Hematopoietic multipotent progenitor cell (in vitro differentiated cells): Measurements from ENCODE around the gene TMLHE. TPM values are rescaled to one million over a fixed set of nuclear protein-coding genes. Genes with fewer than 3 reads are reported as not detected.
"Not testable (repeated sequence)": the region's sequence is repeated elsewhere in the genome, so short reads cannot be mapped to it uniquely, and the experiment has no call there.

Experiments
- DNase-seq, 3 donors: peaks; one replicate each; pipeline ENCODE4 v3.0.0-alpha.2; 2011 to 2015; ENCODE audit warnings: low read depth in 2 of 3, low spot score in 2 of 3
- small RNA-seq: library from RNA; depleted of rRNA; stranded (forward); fragments of <200 nt; gene quantifications from one replicate; pipeline ENCODE3, GENCODE V24; 2012
- total RNA-seq: library from RNA; depleted of rRNA; stranded (reverse); fragments of >200 nt; gene quantifications from one replicate; pipeline ENCODE4 v1.2.3, GENCODE V29; 2012

Gene TMLHE
- total RNA-seq, 1 donor: 26.7 TPM

DNA sequence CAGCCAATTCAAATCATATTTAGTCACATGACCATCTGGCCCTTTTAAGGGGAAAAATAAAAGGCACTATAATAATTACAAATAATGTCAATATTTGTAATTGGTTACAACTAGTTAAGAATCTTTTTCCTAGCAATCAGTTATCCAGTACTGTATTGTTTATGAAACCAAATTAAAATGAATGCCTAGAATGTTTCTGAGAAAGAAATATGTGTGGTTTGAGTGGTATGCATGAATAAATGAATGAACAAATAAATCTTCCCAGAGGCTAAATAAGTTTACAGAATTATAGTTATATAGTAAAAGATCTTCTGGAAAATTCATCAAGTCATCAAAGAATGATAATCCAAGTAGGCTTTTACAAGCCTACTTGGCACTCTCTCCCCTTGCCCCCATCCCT, 98.5 kb downstream of the TMLHE start:
- no peak for DNase-seq

DNA sequence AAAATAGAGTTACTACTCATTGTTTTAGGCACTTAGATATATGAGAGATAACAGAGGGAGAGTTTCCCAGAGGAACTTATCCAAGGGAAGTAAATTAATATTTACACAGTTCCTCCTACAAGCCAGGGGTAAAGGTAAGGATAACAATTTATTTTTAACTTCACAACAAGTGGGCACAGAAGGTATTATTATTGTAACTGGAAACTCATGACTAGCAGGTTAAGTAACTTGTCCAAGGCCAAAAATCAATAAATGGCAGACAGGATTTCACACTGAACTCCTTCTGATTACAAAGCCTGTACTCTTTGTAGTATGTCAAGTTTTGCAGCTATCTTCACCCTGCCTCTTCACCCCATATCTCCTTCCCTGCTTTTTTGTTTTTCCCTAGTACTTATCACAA, 107.5 kb downstream of the TMLHE start:
- no peak for DNase-seq

DNA sequence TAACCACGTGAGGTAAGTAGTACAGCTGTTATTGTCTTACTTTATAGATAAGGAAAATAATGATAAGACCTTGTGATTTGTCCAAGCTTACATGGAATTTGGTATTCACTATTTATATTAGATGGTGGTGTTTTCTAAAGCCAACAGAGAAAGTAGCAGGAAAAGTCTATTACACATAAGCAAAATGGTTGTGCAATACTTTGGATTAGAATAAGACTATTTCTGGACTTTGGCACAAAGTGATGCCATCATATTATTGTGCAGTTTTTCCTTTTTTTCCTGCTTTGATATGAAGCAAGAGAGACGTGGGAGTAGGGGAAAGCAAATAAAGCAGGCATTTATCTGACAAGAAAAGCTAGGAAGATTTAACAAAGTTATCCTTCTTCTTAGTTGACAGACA, 117.6 kb downstream of the TMLHE start:
- DNase-seq: not testable (repeated sequence)

DNA sequence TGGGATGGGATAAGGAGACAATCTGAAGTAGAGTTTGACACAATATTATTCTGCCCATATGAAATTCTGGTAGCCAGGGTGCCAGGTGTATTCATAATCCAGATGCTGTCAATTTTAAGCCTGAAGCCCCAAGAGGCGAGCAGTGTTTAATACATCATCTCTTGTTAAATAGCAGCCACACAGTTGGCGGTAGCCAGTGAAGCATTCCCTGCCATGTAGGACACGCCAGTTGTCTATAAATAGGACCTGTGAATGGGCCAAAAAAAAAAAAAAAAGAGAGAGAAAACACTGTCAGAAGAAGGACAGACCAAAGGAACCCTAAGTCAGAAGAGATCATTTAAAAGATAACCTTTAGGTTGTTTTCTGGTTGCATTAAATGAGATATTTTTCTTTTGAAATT, 121.3 kb downstream of the TMLHE start:
- not testable (repeated sequence) for DNase-seq

DNA sequence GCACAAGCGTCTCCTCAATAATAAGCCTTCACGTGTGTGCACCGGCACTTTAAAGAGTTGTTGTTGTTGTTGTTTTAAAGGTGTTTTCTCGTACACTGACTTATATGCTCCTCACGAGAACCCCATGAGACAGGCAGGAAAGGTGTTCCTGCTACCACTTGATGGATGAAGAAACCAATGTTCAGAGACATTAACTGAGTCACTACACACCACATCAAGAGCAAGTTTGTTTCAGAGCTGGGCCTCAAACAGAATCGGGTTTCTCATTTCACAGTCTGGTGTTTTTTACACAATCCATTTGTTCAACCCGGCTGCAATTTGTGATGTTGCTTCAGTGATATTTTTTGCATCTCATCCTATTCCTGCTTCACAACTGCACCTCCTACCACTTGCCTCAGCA, 135.6 kb downstream of the TMLHE start:
- not testable (repeated sequence) for DNase-seq

DNA sequence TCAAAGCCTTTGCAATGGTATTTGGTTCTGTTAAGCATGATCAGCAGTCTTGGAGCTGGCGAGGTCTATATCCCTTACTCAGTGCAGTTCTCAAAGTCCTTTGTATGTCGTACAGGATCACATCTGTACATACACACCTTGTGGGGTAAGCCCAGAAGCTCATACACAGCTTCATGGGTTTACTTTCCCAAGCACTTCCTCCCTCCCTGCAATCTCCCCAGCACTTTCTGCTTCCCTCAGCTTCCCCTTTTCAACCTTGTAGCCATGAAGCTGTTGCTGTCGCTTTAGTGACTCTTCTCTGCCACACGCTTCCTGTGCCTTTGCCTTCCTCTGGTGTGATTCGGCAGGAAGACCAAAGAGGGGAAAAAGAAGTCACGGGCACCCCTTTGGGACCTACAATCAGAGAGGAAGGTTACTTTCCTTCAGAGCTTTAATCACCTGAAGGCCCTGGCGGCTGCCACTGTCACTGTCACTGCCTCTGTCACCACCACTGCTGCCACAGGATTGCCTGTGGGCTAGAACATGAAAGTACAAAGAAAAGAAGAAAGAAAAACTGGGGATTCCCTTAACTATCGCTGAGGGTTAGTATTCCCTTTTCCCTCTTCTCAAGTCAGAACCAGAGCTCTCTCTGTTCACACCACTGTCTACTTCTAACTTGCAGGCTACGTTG, 146.3 kb downstream of the TMLHE start:
- DNase-seq: not testable (repeated sequence)

DNA sequence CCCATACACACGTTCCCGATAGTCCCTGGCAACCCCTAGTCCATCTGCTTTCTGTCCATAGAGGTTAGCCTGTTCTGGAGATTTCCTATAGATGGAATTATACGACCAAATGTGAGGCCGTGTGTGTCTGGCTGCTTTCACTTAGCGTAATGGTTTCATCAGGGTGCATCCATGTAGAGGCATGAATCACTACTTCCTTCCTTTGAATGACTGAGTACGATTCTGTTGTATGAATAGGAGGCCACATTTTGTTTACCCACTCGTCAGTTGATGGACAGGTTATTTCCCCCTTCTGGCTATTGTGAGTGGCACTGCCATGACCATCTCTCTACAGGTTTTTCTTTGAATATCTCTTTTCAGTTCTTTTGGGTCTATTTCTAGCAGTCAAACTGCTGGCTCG, 152.3 kb downstream of the TMLHE start:
- not testable (repeated sequence) for DNase-seq

DNA sequence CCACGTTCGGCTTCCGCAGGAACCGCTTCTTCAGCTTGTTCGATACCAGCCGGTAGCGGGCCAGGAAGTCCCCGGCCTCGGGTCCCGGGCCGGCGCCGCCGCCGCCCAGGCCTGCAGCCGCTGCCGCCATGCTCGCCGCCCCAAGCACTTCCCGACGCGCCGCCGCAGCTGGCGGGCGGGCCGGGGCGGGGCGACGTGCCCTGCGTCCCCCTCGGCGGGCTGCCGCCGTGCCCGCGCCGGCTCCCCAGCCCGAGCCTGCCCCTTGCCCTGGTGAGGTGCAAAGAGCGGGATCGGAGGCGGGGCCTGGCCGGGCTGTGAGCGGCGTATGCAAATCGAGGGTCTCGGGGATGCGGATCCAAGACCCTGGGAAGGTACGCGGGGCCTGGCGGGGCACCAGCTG, 154.3 kb downstream of the TMLHE start, which contains the start of gene F8A3:
Gene F8A3 (minus strand): TSS at position 150 of the 400 bp plus-strand sequence. CDS start 20 bp downstream, at position 130.
- DNase-seq: not testable (repeated sequence)

DNA sequence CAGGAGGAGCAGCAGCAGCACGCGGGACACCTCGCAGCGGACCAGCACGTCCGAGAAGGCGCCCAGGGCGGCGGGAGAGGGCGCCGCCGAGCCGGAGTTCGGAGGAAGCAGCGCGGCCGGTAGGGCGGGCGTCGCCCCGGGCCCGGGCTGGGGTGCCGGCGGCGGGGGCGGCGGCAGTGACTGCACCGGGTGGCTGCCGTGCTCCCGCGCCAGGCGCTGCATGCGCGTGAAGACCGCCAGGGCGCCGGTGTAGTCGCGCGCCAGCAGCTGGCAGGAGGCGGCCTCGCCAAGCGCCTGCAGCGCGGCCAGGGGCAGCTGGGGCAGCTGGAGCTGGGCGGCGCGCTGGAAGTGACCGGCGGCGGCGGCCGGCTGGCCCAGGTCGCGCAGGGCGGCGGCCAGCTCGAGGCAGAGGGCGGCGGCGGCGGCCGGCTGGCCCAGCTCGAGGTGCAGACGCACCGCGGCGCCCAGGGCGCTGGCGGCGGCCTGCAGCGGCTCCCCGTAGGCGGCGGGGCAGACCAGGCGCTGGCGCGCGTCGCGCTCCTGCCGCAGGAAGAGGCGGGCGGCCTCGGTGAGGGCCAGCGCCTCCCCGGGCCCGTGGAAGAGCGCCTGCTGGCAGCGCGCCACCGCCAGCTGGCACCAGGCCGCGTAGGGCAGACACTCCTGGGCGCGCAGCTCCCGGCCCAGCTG, 154.8 kb downstream of the TMLHE start:
- DNase-seq: not testable (repeated sequence)

DNA sequence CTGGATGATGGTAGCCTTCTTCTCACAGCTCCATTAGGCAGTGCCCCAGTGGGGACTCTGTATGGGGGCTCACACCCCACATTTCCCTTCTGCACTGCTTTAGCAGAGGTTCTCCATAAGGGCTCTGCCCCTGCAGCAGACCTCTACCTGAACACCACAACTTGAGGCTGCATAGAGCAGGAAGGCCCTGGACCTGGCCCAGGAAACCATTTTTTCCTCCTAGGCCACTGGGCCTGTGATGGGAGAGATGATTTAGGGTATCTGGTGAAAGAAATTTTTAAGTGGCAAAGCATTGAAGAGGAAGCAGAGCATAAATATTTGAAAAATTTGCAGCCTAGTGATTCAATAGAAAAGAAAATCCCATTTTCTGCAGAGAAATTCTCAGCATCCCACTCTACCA, 171.7 kb downstream of the TMLHE start:
- DNase-seq: no peak

Small RNA genes within 50 kb of the gene (small RNA-seq; reads per million reads assigned to genes)
- not detected for gene MIR1184-3

Other genes starting within 250 kb of the TMLHE start
- not detected for gene F8A2, start 230.9 kb downstream of the TMLHE start, total RNA-seq
- 1.1 TPM for gene F8A3, start 154.3 kb downstream of the TMLHE start, total RNA-seq
- 0.27 TPM for gene SPRY3, start 366 bp downstream of the TMLHE start, total RNA-seq